SK-N-SH (cell line): Measurements from ENCODE around the gene HSPB7. TPM values are rescaled to one million over a fixed set of nuclear protein-coding genes. Genes with fewer than 3 reads are reported as not detected.
"Not testable (repeated sequence)": the region's sequence is repeated elsewhere in the genome, so short reads cannot be mapped to it uniquely, and the experiment has no call there.

Experiments used
- CTCF ChIA-PET: fragments of 300-600, 350-600 bp; formaldehyde crosslinking; extraction: SDS; loops from one replicate; lab custom pipeline; 2021; lab: Yijun Ruan, JAX
- POLR2A ChIA-PET: fragments of 350-600 bp; sonication (Branson Sonifier 250); formaldehyde crosslinking; extraction: SDS; loops from one replicate; lab custom pipeline; 2020; ENCODE audit warnings: antibody characterized with exemption, inconsistent platforms; lab: Yijun Ruan, JAX
- DNase-seq: peaks from one replicate; pipeline ENCODE4 v3.0.0; 2012
- H2AFZ ChIP-seq: fragments of 200-600 bp; sonication (generic); 2 replicates; pipeline ENCODE4 v1.8.1; 2016; ENCODE audit warnings: antibody characterized with exemption, mild to moderate bottlenecking, low read depth
- H3F3A ChIP-seq: fragments of 200-600 bp; sonication (generic); replicated peaks from 2 replicates; pipeline ENCODE3; 2016; ENCODE audit warnings: antibody characterized with exemption, mild to moderate bottlenecking; ENCODE audit not compliant: insufficient read depth
- H3K27ac ChIP-seq, 2 experiments: fragments of 200-500 bp in 1 of 2; fragments of 200-600 bp in 1 of 2; sonication (Bioruptor generic) in 1 of 2; sonication (generic), shearing (Covaris generic) in 1 of 2; 2 replicates each; pipeline versions ENCODE4 v1.5.1 to v1.6.1; 2014 to 2016; ENCODE audit warnings: low read depth in 2 of 2, inconsistent platforms in 1 of 2, low read length in 1 of 2, mild to moderate bottlenecking in 1 of 2, mixed read lengths in 1 of 2
- H3K27me3 ChIP-seq: fragments of 200-600 bp; sonication (generic), shearing (Covaris generic); 2 replicates; pipeline ENCODE4 v1.6.1; 2016; ENCODE audit warnings: mixed run types; ENCODE audit not compliant: insufficient read depth
- H3K36me3 ChIP-seq, 2 experiments: fragments of 200-500 bp in 1 of 2; fragments of 200-600 bp in 1 of 2; sonication (Bioruptor generic) in 1 of 2; sonication (generic) in 1 of 2; replicated peaks in 1 of 2; 2 replicates each; pipeline versions ENCODE3 to v1.5.1; 2014 to 2016; ENCODE audit warnings: low read length in 1 of 2, mild to moderate bottlenecking in 1 of 2; ENCODE audit not compliant: insufficient read depth in 2 of 2, control insufficient read depth in 1 of 2
- H3K4me1 ChIP-seq, 2 experiments: fragments of 200-500 bp in 1 of 2; fragments of 200-600 bp in 1 of 2; sonication (Bioruptor generic) in 1 of 2; sonication (generic), shearing (Covaris generic) in 1 of 2; 2 replicates each; pipeline versions ENCODE4 v1.5.1 to v1.6.1; 2014 to 2016; ENCODE audit warnings: low read depth in 1 of 2, low read length in 1 of 2, mixed run types in 1 of 2; ENCODE audit not compliant: insufficient read depth in 2 of 2, control insufficient read depth in 1 of 2
- H3K4me2 ChIP-seq: fragments of 200-600 bp; sonication (generic), shearing (Covaris generic); 2 replicates; pipeline ENCODE4 v1.6.1; 2017; ENCODE audit warnings: mixed run types
- H3K4me3 ChIP-seq, 2 experiments: fragments of 200-500 bp in 1 of 2; fragments of 200-600 bp in 1 of 2; sonication (Bioruptor generic) in 1 of 2; sonication (generic), shearing (Covaris generic) in 1 of 2; 2 replicates each; pipeline versions ENCODE4 v1.5.1 to v1.8.1; 2014 to 2016; ENCODE audit warnings: low read depth in 2 of 2, inconsistent platforms in 1 of 2, low read length in 1 of 2, mild to moderate bottlenecking in 1 of 2, mixed read lengths in 1 of 2, moderate library complexity in 1 of 2
- H3K79me2 ChIP-seq: fragments of 200-600 bp; sonication (generic); 2 replicates; pipeline ENCODE4 v1.8.1; 2017; ENCODE audit warnings: mild to moderate bottlenecking; ENCODE audit not compliant: insufficient read depth
- H3K9ac ChIP-seq: fragments of 200-600 bp; sonication (generic); 2 replicates; pipeline ENCODE4 v1.6.1; 2017; ENCODE audit warnings: mixed run types
- H3K9me2 ChIP-seq: fragments of 200-600 bp; sonication (generic); 2 replicates; pipeline ENCODE4 v1.6.1; 2017; ENCODE audit warnings: mixed run types
- H3K9me3 ChIP-seq: fragments of 200-600 bp; sonication (generic); 2 replicates; pipeline ENCODE4 v1.6.1; 2017; ENCODE audit warnings: mixed run types, mild to moderate bottlenecking, moderate library complexity
- H4K20me1 ChIP-seq: fragments of 200-600 bp; sonication (generic); 2 replicates; pipeline ENCODE4 v1.6.1; 2017; ENCODE audit warnings: mild to moderate bottlenecking, mixed run types; ENCODE audit not compliant: insufficient read depth
- CHD2 ChIP-seq: fragments of 150-350 bp; IDR thresholded peaks from 2 replicates; pipeline ENCODE4 v1.6.1; 2018; ENCODE audit warnings: low read length; ENCODE audit not compliant: partially characterized antibody
- ELF1 ChIP-seq: IDR thresholded peaks from 2 replicates; pipeline ENCODE4 v1.4.0; 2012
- GABPA ChIP-seq: IDR thresholded peaks from 2 replicates; pipeline ENCODE4 v1.4.0; 2012; ENCODE audit warnings: low read depth, mild to moderate bottlenecking
- JUND ChIP-seq: IDR thresholded peaks from 2 replicates; pipeline ENCODE4 v1.4.0; 2012
- MXI1 ChIP-seq: IDR thresholded peaks from 2 replicates; pipeline ENCODE4 v1.6.1; 2012; ENCODE audit warnings: mild to moderate bottlenecking, low read depth, low read length, improper control_type of control experiment
- NFIC ChIP-seq: IDR thresholded peaks from 2 replicates; pipeline ENCODE4 v1.4.0; 2012; ENCODE audit warnings: borderline replicate concordance
- NRF1 ChIP-seq: IDR thresholded peaks from 2 replicates; pipeline ENCODE4 v1.6.1; 2012; ENCODE audit warnings: low read depth, mild to moderate bottlenecking, low read length
- POLR2AphosphoS5 ChIP-seq: IDR thresholded peaks from 2 replicates; pipeline ENCODE4 v1.6.1; 2012; ENCODE audit warnings: low read depth, low read length
- RXRA ChIP-seq: IDR thresholded peaks from 2 replicates; pipeline ENCODE4 v1.4.0; 2012; ENCODE audit warnings: low read depth, mild to moderate bottlenecking, borderline replicate concordance
- TAF1 ChIP-seq: IDR thresholded peaks from 2 replicates; pipeline ENCODE4 v1.6.1; 2012; ENCODE audit warnings: low read depth, mild to moderate bottlenecking, low read length, moderate library complexity, borderline replicate concordance
- YY1 ChIP-seq: IDR thresholded peaks from 2 replicates; pipeline ENCODE4 v1.4.0; 2012; ENCODE audit warnings: low read depth, mild to moderate bottlenecking
- WGBS: methylation state at CpG from one replicate; pipeline ENCODE4 v1.1.6; 2017; ENCODE audit warnings: low lambda C conversion rate; 5-methylcytosine and 5-hydroxymethylcytosine counted together
- polyA plus RNA-seq, 3 experiments: library from polyadenylated mRNA; depleted of rRNA; stranded (reverse); fragments of >200 nt; gene quantifications; 2 replicates each; pipeline ENCODE4 v1.2.3, GENCODE V29; 2012
- TF ChIP-seq, protein P1 (sequence below): IDR thresholded peaks from 2 replicates; pipeline ENCODE4 v1.6.1; 2012; ENCODE audit warnings: mild to moderate bottlenecking, low read depth, low read length, moderate library complexity
- TF ChIP-seq, protein P2 (sequence below): IDR thresholded peaks from 2 replicates; pipeline ENCODE4 v1.4.0; 2012; ENCODE audit warnings: low read depth

Gene HSPB7
- polyA plus RNA-seq, 1 of the 3 experiments (the other 2 are of a cell fraction), result 0.05 TPM

DNA sequence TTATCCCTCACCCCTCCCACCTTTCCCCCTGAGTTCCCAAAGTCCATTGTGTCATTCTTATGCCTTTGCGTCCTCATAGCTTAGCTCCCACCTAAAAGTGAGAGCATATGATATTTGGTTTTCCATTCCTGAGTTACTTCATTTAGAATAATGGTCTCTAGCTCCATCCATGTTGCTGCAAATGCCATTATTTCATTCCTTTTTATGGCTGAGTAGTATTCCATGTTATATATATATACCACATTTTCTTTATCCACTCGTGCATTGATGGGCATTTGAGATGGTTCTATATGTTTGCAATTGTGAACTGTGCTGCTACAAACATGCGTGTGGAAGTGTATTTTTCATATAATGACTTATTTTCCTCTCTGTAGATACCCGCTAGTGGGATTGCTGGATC is 39.9 kb downstream of the HSPB7 start:
- DNase-seq, H3K27ac ChIP-seq, H3K9ac ChIP-seq, POLR2A ChIA-PET, H3K36me3 ChIP-seq, H3K4me1 ChIP-seq, H2AFZ ChIP-seq, H3K9me2 ChIP-seq, H3K4me3 ChIP-seq, CTCF ChIA-PET, H3K27me3 ChIP-seq, H3F3A ChIP-seq, H3K9me3 ChIP-seq, H3K4me2 ChIP-seq: not testable (repeated sequence)
- 85% methylated on average over 4 of the region's 4 CpGs for WGBS
- Histone ChIP-seq H3K79me2 (peaks cover 26% of the 10 kb centered on the region), H4K20me1 (peaks cover 23% of the 10 kb centered on the region; the same call in 1 of the 2 replicates)

DNA sequence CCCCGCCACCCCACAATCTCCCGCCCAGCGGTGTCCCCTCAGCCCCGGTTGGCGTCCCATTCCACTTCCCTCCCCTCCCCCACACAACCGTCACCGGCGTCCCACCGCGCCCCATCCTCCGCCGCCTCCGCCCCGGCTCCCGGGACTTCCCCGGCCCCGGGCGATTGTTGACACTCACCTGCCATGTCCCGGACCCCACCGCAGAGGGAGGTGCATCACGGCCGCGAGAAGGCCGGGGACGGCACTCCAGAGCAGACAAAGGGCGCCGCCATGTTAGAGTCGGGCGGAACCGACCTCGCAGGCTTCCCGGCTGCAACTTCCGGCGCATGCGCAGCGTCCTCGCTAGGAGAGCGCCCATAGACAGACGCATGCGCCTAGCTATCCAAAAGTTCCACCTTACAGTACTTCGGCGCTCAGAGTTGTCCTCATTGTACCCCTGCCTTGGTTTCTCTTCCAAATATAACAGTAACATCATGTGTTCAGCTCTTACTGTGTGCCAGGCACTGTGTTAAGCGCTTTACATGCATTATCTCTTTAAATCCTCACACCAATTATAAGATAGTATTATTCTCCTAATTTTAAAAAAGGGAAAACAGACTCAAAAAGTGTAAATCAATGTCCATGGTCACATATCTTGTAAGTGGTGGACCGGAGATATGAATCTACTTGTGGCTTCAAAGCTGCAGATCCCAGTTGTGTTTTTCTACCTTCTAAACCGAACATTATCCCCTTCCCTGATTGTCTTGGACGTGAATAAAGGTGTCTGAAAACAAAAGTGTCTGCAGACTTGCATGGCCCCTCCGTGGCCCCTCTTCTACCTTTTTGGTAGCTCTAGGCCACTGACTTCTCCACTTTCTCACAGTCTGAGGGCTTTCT is 41.8 kb downstream of the HSPB7 start, which contains the start of gene ZBTB17:
TSS of gene ZBTB17 (minus strand) at position 297 of the 876 bp plus-strand sequence. CDS start 27,606 bp downstream, outside the sequence.
- Histone ChIP-seq H3K4me3 (peak within 1 kb of the TSS; percentile 73 to 80), H3K79me2 (peaks cover 41% of the 10 kb centered on the region), H3K36me3 (peaks cover 13 to 19% of the 10 kb centered on the region in 2 experiments), H3K9ac (peak within 1 kb of the TSS; percentile 78), H3F3A (peaks cover 10% of the 10 kb centered on the region), H3K4me1 (peaks cover 6% of the 10 kb centered on the region in 2 experiments; a peak in 3 of 4 replicates), H3K9me2 (no peaks in the 10 kb centered on the region), H3K4me2 (peak within 1 kb of the TSS; percentile 95), H4K20me1 (peaks cover 24% of the 10 kb centered on the region; the same call in 1 of the 2 replicates), H2AFZ (peak within 1 kb of the TSS; percentile 87), H3K27me3 (no peaks in the 10 kb centered on the region)
- peak; percentile 97 for DNase-seq
- POLR2A ChIA-PET, result interaction anchor here (0.6 to 1.5 kb wide), 2 partner anchors 19 to 181 kb away, joined by 3 to 4 read pairs; no protein-coding TSS in a partner anchor
- TF ChIP-seq MXI1 (peak; percentile 14; the same call in 1 of the 2 replicates), YY1 (peak; percentile 99), CHD2 (no peak), GABPA (peak; percentile 87), RXRA (no peak), NRF1 (peak; percentile 99), ELF1 (peak; percentile 98), TAF1 (peak; percentile 78), NFIC (no peak), POLR2AphosphoS5 (peak; percentile 65), JUND (no peak)
- TF ChIP-seq, protein P1, sequence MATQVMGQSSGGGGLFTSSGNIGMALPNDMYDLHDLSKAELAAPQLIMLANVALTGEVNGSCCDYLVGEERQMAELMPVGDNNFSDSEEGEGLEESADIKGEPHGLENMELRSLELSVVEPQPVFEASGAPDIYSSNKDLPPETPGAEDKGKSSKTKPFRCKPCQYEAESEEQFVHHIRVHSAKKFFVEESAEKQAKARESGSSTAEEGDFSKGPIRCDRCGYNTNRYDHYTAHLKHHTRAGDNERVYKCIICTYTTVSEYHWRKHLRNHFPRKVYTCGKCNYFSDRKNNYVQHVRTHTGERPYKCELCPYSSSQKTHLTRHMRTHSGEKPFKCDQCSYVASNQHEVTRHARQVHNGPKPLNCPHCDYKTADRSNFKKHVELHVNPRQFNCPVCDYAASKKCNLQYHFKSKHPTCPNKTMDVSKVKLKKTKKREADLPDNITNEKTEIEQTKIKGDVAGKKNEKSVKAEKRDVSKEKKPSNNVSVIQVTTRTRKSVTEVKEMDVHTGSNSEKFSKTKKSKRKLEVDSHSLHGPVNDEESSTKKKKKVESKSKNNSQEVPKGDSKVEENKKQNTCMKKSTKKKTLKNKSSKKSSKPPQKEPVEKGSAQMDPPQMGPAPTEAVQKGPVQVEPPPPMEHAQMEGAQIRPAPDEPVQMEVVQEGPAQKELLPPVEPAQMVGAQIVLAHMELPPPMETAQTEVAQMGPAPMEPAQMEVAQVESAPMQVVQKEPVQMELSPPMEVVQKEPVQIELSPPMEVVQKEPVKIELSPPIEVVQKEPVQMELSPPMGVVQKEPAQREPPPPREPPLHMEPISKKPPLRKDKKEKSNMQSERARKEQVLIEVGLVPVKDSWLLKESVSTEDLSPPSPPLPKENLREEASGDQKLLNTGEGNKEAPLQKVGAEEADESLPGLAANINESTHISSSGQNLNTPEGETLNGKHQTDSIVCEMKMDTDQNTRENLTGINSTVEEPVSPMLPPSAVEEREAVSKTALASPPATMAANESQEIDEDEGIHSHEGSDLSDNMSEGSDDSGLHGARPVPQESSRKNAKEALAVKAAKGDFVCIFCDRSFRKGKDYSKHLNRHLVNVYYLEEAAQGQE, result 0 out of 2 replicates have a peak, but pooled peaks have one; percentile 5
- TF ChIP-seq, protein P2, sequence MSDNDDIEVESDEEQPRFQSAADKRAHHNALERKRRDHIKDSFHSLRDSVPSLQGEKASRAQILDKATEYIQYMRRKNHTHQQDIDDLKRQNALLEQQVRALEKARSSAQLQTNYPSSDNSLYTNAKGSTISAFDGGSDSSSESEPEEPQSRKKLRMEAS, result peak; percentile 54; the same call in 1 of the 2 replicates
- TF ChIP-seq, all 33 proteins: peak for 9
- CTCF ChIA-PET, result interaction anchor here (0.7 to 2.2 kb wide), 15 partner anchors 16 to 184 kb away, joined by 3 to 13 read pairs (median 4); partner anchors contain the start of gene FAM131C
- WGBS, result 6% methylated on average over 41 of the region's 47 CpGs
- H3K27ac ChIP-seq, result peak within 1 kb of the TSS; percentile 72 to 83
- no peaks in the 10 kb centered on the region for H3K9me3 ChIP-seq
